Loucy (cell line): ENCODE measurements around the gene EPN2.
"Not testable (repeated sequence)": the region's sequence is repeated elsewhere in the genome, so short reads cannot be mapped to it uniquely, and the experiment has no call there.

Experiments used
- H2AFZ ChIP-seq: fragments of 200-600 bp; sonication (generic); 2 replicates; pipeline ENCODE4 v1.6.0; 2016; ENCODE audit warnings: antibody characterized with exemption, mild to moderate bottlenecking, low read length, moderate library complexity
- H3F3A ChIP-seq: fragments of 200-600 bp; 2 replicates; pipeline ENCODE4 v1.6.0; 2016; ENCODE audit warnings: antibody characterized with exemption, low read depth, mild to moderate bottlenecking
- H3K27me3 ChIP-seq: fragments of 200-600 bp; sonication (generic); 2 replicates; pipeline ENCODE4 v1.6.1; 2014; ENCODE audit warnings: low read length, mild to moderate bottlenecking; ENCODE audit not compliant: insufficient read depth, poor library complexity, severe bottlenecking
- H3K36me3 ChIP-seq: fragments of 200-600 bp; sonication (generic); 2 replicates; pipeline ENCODE4 v1.6.1; 2016; ENCODE audit warnings: low read length; ENCODE audit not compliant: insufficient read depth
- H3K4me1 ChIP-seq: fragments of 200-600 bp; sonication (generic); 2 replicates; pipeline ENCODE4 v1.5.1; 2014; ENCODE audit warnings: low read length, mild to moderate bottlenecking; ENCODE audit not compliant: insufficient read depth, poor library complexity, severe bottlenecking
- H3K4me2 ChIP-seq: fragments of 200-600 bp; sonication (generic); 2 replicates; pipeline ENCODE4 v1.6.0; 2014; ENCODE audit warnings: antibody characterized with exemption, low read length, low read depth, mild to moderate bottlenecking; ENCODE audit not compliant: poor library complexity, severe bottlenecking
- H3K4me3 ChIP-seq: fragments of 200-600 bp; sonication (generic); 2 replicates; pipeline ENCODE4 v1.5.1; 2014; ENCODE audit warnings: low read length, mild to moderate bottlenecking, mixed read lengths; ENCODE audit not compliant: poor library complexity, severe bottlenecking
- H3K79me2 ChIP-seq: fragments of 200-600 bp; sonication (generic); 2 replicates; pipeline ENCODE4 v1.6.1; 2014; ENCODE audit warnings: low read length; ENCODE audit not compliant: insufficient read depth
- H3K9ac ChIP-seq: fragments of 200-600 bp; sonication (generic); 2 replicates; pipeline ENCODE4 v1.6.0; 2014; ENCODE audit warnings: mild to moderate bottlenecking, low read depth, low read length, moderate library complexity; ENCODE audit not compliant: poor library complexity, severe bottlenecking
- H3K9me2 ChIP-seq: fragments of 200-600 bp; sonication (generic); replicated peaks from 2 replicates; pipeline ENCODE4 v1.6.1; 2016; ENCODE audit warnings: low read depth, low read length, mixed read lengths
- H3K9me3 ChIP-seq: fragments of 200-600 bp; sonication (generic); 2 replicates; pipeline ENCODE4 v1.6.1; 2014; ENCODE audit warnings: mild to moderate bottlenecking, antibody characterized with exemption, low read length, low read depth; ENCODE audit not compliant: insufficient read depth
- H4K20me1 ChIP-seq: fragments of 200-600 bp; sonication (generic); 2 replicates; pipeline ENCODE4 v1.6.0; 2014; ENCODE audit warnings: antibody characterized with exemption, low read length, mild to moderate bottlenecking; ENCODE audit not compliant: insufficient read depth, poor library complexity, severe bottlenecking
- EZH2phosphoT487 ChIP-seq: fragments of 200-600 bp; IDR thresholded peaks from 2 replicates; pipeline ENCODE4 v1.6.1; 2018; ENCODE audit warnings: antibody characterized with exemption, mild to moderate bottlenecking, moderate library complexity, borderline replicate concordance
- TF ChIP-seq, protein P1 (sequence below): fragments of 200-600 bp; sonication (generic); conservative IDR thresholded peaks from 2 replicates; pipeline ENCODE4 v1.5.1; 2014; ENCODE audit warnings: mild to moderate bottlenecking, antibody characterized with exemption, low read length

The EPN2 gene

DNA sequence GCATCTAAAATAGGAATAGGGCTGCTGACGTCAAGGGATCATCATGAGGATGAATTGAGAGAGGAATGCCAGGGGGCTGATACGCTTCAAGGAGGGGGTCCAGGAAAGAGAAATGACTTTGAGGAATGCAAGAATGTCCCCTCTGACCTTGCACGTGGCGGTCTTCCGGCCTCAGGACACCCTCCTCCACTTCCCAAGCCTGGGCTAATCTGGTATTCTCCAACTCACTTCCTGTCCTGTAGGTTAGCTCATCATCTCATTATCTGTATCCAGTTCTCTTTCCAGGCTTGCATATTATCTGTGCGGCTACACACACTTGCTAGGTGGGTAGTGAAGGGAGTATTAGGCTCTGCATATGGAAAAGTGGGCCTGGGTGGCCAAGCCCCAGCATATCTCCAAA lies 2.5 kb upstream of the EPN2 start:
- H3K79me2 ChIP-seq, H3K36me3 ChIP-seq, H3K9me2 ChIP-seq, H3K9me3 ChIP-seq, H3K4me3 ChIP-seq, H3K9ac ChIP-seq, H4K20me1 ChIP-seq, H2AFZ ChIP-seq, H3K4me2 ChIP-seq, H3K4me1 ChIP-seq, H3K27me3 ChIP-seq, H3F3A ChIP-seq: not testable (repeated sequence)

GRCh38 chr17:19236351-19237138 lies 621 bp upstream of the EPN2 start:
- not testable (repeated sequence) for H4K20me1 ChIP-seq, H3K9ac ChIP-seq, H3K4me2 ChIP-seq, H2AFZ ChIP-seq, H3K36me3 ChIP-seq, H3K4me3 ChIP-seq, H3K4me1 ChIP-seq, H3K79me2 ChIP-seq, H3K27me3 ChIP-seq, H3F3A ChIP-seq, H3K9me3 ChIP-seq, H3K9me2 ChIP-seq

GRCh38 chr17:19237389-19238166 lies 412 bp downstream of the EPN2 start:
- no peaks in the 10 kb centered on the region for H3K9me2 ChIP-seq
- no peak overlapping the region for H3K4me3 ChIP-seq
- TF ChIP-seq, protein P1, sequence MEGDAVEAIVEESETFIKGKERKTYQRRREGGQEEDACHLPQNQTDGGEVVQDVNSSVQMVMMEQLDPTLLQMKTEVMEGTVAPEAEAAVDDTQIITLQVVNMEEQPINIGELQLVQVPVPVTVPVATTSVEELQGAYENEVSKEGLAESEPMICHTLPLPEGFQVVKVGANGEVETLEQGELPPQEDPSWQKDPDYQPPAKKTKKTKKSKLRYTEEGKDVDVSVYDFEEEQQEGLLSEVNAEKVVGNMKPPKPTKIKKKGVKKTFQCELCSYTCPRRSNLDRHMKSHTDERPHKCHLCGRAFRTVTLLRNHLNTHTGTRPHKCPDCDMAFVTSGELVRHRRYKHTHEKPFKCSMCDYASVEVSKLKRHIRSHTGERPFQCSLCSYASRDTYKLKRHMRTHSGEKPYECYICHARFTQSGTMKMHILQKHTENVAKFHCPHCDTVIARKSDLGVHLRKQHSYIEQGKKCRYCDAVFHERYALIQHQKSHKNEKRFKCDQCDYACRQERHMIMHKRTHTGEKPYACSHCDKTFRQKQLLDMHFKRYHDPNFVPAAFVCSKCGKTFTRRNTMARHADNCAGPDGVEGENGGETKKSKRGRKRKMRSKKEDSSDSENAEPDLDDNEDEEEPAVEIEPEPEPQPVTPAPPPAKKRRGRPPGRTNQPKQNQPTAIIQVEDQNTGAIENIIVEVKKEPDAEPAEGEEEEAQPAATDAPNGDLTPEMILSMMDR, result no peak
- TF ChIP-seq EZH2phosphoT487, result no peak
- no peaks in the 10 kb centered on the region for H3F3A ChIP-seq
- no peaks in the 10 kb centered on the region for H4K20me1 ChIP-seq
- no peaks in the 10 kb centered on the region for H3K36me3 ChIP-seq
- no peaks in the 10 kb centered on the region for H3K79me2 ChIP-seq
- no peaks in the 10 kb centered on the region for H3K9me3 ChIP-seq
- H3K27me3 ChIP-seq, result no peaks in the 10 kb centered on the region
- H3K4me2 ChIP-seq, result no peak overlapping the region
- H2AFZ ChIP-seq, result no peak overlapping the region
- H3K9ac ChIP-seq, result no peak overlapping the region
- no peaks in the 10 kb centered on the region for H3K4me1 ChIP-seq

DNA sequence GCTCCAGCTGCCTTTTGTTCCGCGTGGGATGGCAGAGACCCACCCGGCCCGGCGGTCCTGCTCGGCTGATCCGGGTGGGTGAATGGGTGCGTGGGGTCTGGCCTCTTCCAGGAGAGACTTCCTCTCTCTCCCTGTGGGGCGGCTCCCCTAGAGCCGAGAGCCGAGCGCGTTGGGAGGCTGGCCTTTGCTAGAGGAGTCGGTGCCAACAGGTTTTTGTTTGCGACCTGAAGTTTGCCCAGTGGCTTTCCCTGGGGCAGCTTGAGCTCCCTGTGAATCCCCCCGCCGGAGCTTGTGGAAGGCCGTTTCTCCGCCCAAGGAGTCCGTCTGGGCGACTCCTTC lies 970 bp downstream of the EPN2 start:
- H4K20me1 ChIP-seq, result no peaks in the 10 kb centered on the region
- no peak overlapping the region for H3K9ac ChIP-seq
- no peak overlapping the region for H3K4me2 ChIP-seq
- no peak overlapping the region for H2AFZ ChIP-seq
- H3K9me2 ChIP-seq, result no peaks in the 10 kb centered on the region
- H3K4me3 ChIP-seq, result no peak overlapping the region
- no peaks in the 10 kb centered on the region for H3F3A ChIP-seq
- no peaks in the 10 kb centered on the region for H3K36me3 ChIP-seq
- TF ChIP-seq, protein P1, result no peak
- no peak for TF ChIP-seq EZH2phosphoT487
- H3K79me2 ChIP-seq, result no peaks in the 10 kb centered on the region
- H3K9me3 ChIP-seq, result no peaks in the 10 kb centered on the region
- no peaks in the 10 kb centered on the region for H3K4me1 ChIP-seq
- H3K27me3 ChIP-seq, result no peaks in the 10 kb centered on the region
